ENCODE data around the gene ABCD2.
"Not testable (repeated sequence)": the region's sequence is repeated elsewhere in the genome, so short reads cannot be mapped to it uniquely, and the experiment has no call there.

Gene ABCD2

DNA sequence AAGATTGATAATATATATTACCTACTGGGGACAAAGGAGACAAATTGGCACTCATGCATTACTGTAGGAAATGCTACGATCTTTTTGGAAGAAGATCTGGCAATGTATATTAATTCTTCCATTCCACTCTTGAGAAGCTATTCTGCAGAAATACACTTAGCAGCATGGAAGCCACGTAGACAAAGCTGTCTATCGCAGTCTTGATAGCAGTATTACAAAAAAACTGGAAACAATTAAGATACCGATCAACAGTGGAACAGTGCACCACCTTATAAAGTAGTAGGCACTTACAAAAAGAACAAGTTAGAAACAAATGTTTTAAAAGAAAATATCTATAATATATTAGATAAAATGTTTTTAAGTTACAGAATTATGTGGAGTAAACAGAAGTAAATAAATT lies 87.2 kb downstream of the ABCD2 start:
- FAIRE-seq = no peak

DNA sequence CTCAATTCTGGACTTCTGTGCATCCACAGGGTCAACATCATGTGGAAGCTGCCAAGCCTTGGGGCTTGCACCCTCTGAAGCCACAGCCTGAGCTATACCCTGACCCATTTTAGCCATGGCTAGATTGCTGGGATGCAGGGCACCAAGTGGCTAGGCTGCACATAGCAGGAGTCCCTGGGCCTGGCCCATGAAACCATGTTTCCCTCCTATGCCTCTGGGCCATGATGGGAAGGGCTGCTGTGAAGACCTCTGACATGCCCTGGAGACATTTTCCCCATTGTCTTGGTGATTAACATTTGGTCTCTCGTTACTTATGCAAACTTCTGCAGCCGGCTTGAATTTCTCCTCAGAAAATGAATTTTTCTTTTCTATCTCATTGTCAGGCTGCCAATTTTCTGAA lies 92.6 kb downstream of the ABCD2 start:
- FAIRE-seq = no peak

DNA sequence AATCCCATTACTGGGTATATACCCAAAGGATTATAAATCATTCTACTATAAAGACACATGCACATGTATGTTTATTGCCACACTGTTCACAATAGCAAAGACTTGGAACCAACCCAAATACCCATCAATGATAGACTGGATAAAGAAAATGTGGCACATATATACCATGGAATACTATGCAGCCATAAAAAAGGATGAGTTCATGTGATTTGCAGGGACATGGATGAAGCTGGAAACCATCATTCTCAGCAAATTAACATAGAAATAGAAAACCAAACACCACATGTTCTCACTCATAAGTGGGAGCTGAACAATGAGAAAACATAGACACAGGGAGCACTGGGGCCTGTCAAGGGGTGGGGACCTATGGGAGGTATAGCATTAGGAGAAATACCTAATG lies 97.4 kb downstream of the ABCD2 start:
- FAIRE-seq = not testable (repeated sequence)

DNA sequence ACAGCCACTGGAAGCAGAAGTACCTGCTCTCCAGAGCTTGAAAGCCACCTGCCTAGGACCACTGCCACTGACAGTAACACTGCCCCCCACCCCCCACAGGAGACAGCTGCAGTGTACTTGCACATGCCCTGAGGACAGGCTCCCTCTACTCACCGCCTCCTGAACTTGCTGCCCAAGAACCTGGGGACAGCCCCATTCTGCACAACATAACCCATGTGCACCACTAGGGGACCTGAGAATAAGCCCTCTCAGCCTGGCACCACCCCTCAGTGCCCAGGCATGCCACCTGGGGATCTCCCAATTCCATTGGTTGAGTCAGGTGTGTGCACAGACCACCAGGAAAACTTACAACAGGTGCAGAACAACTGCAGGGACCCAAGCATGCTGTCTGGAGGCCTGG lies 109.6 kb downstream of the ABCD2 start:
- FAIRE-seq = no peak

DNA sequence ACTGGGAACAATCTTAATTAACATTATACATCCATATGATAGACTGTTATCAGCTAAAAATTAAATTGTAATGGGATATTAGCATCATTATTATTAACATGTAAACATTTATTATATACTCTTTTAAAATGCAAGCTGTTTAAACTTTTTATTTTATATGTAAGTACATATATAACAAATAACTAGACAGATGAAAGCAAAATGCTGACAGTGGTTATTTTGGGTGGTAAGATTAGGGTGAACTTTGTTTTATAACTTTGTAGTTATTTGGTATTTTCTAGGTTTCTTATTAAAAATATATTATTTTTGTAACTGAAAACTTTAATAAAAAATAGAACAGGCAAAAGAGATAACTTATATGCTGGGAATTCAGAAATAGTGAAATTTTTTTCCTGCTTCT lies 114.0 kb downstream of the ABCD2 start:
- peak; percentile 79 for FAIRE-seq

DNA sequence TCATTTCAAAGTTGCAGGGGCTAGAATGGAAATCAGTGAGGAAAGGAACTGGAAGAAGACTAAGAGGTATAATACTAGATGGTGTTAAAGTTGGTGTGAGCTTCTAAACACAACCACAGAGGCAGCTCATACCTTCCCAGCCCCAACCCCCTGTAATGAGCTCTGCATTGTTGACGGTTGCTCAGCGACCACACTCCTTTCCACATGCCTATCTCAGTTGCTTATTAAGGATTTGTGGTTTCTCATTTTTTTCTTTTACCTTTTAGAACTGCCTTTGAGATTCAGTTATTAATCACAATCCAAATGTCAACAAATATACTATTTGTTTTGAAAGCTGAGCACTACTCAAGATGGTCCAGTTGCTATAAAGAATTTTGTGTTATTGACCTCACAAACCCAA lies 114.6 kb downstream of the ABCD2 start:
- no peak for FAIRE-seq

DNA sequence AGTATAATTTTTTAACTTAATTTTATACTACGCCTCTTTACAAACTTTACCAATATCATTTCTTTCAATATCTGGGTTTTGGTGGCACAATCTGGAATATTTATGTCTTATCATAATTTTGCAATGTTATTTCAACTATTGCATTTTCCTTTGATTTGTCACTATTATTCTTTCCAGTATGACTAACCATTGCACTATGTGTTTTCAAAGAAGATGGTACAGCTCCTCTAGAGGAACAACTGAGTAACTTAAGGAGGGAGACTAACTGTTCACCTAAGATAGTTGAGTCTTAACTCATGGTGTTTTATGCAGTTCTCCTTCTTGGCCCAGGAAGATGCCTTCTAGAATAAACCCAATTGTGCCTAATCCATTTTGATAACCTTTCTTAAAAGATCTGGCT lies 116.2 kb downstream of the ABCD2 start:
- FAIRE-seq = no peak

DNA sequence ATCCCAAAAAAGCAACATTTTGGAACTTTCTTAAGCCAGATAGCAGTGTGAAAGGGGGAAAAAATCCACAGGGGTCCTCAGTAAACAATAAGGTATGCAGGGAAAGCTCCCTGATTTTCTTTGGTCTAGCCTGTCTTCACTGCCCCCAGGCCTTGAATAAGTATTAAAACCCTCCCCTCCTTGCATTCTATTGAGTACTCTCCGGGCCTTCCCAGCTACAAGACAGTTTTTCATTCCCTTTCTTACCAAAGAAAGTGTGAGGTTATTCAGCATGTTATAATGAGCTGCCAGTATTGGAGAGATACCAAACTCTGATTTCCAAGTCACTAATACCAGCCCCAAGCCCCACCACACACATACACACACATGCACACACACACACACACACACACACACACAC lies 116.9 kb downstream of the ABCD2 start:
- no peak for FAIRE-seq
